A673 (cell line): ENCODE data around the gene ITPRIPL2. TPM values are rescaled to one million over a fixed set of nuclear protein-coding genes. Genes with fewer than 3 reads are reported as not detected.

Experiments used
- BruUV-seq: library from RNA; stranded (reverse); fragments of 400-500 nt; replicated peaks from 2 replicates; lab custom pipeline; 2021; lab: Mats Ljungman, UMichigan
- CTCF ChIA-PET: fragments of 300-600 bp; sonication (Branson Sonifier 250); formaldehyde crosslinking; loops from one replicate; lab custom pipeline; 2022; ENCODE audit warnings: antibody characterized with exemption; lab: Charles Lee
- POLR2A ChIA-PET: fragments of 300-600 bp; sonication (Branson Sonifier 250); formaldehyde crosslinking; loops from one replicate; lab custom pipeline; 2022; ENCODE audit warnings: antibody characterized with exemption; ENCODE audit not compliant: low non-redundant PET; lab: Charles Lee
- DNase-seq: peaks from one replicate; pipeline ENCODE4 v3.0.0-alpha.2; 2015; ENCODE audit warnings: low spot score
- H3K27ac ChIP-seq: fragments of 200-600 bp; sonication (generic); 2 replicates; pipeline ENCODE4 v1.5.1; 2016; ENCODE audit warnings: mixed run types, low read depth, mild to moderate bottlenecking, mixed read lengths, antibody characterized with exemption, low read length; ENCODE audit not compliant: poor library complexity, severe bottlenecking
- H3K27me3 ChIP-seq: fragments of 200-600 bp; sonication (generic); replicated peaks from 2 replicates; pipeline ENCODE4 v1.6.1; 2017; ENCODE audit warnings: mixed run types, low read depth, mild to moderate bottlenecking, mixed read lengths, antibody characterized with exemption, low read length; ENCODE audit not compliant: insufficient read depth, poor library complexity
- H3K36me3 ChIP-seq: fragments of 200-600 bp; sonication (generic); 2 replicates; pipeline ENCODE4 v1.6.1; 2016; ENCODE audit warnings: mixed run types, mild to moderate bottlenecking, mixed read lengths, antibody characterized with exemption, low read length; ENCODE audit not compliant: insufficient read depth, poor library complexity, severe bottlenecking
- H3K4me1 ChIP-seq: fragments of 200-600 bp; sonication (generic); 2 replicates; pipeline ENCODE4 v1.6.1; 2017; ENCODE audit warnings: mixed run types, mild to moderate bottlenecking, mixed read lengths, antibody characterized with exemption, low read length; ENCODE audit not compliant: insufficient read depth, poor library complexity, severe bottlenecking
- H3K4me3 ChIP-seq: fragments of 200-600 bp; sonication (generic); 2 replicates; pipeline ENCODE4 v1.5.1; 2016; ENCODE audit warnings: low read depth, mixed run types, mild to moderate bottlenecking, mixed read lengths, low read length; ENCODE audit not compliant: poor library complexity, severe bottlenecking
- H3K9me3 ChIP-seq: fragments of 200-600 bp; sonication (generic); 2 replicates; pipeline ENCODE4 v1.6.1; 2016; ENCODE audit warnings: mixed run types, low read depth, mild to moderate bottlenecking, mixed read lengths, antibody characterized with exemption, low read length; ENCODE audit not compliant: poor library complexity, severe bottlenecking
- EZH2 ChIP-seq: fragments of 200-600 bp; sonication (generic); IDR thresholded peaks from 2 replicates; pipeline ENCODE4 v1.6.1; 2017; ENCODE audit warnings: borderline replicate concordance, low read depth, mild to moderate bottlenecking, mixed read lengths, antibody characterized with exemption, low read length; ENCODE audit not compliant: poor library complexity, severe bottlenecking
- intact Hi-C: fragments of 100-400 bp; cut with micrococcal nuclease; formaldehyde crosslinking; loops from one replicate; pipeline ENCODE4 v1.10.0; 2022; ENCODE audit not compliant: unreplicated experiment
- total RNA-seq: library from RNA; stranded (reverse); gene quantifications from 2 replicates; pipeline ENCODE4 v1.2.3, GENCODE V29; 2021
- TF ChIP-seq, protein P1 (sequence below): fragments of 300-800, 200-600 bp; sonication (generic); conservative IDR thresholded peaks from 2 replicates; pipeline ENCODE4 v1.5.1; 2017; ENCODE audit warnings: low read depth, mild to moderate bottlenecking, antibody characterized with exemption, low read length, moderate library complexity, mixed read lengths

ITPRIPL2 gene
- total RNA-seq, 1 experiment from 2014 or later: 20.2 TPM

DNA sequence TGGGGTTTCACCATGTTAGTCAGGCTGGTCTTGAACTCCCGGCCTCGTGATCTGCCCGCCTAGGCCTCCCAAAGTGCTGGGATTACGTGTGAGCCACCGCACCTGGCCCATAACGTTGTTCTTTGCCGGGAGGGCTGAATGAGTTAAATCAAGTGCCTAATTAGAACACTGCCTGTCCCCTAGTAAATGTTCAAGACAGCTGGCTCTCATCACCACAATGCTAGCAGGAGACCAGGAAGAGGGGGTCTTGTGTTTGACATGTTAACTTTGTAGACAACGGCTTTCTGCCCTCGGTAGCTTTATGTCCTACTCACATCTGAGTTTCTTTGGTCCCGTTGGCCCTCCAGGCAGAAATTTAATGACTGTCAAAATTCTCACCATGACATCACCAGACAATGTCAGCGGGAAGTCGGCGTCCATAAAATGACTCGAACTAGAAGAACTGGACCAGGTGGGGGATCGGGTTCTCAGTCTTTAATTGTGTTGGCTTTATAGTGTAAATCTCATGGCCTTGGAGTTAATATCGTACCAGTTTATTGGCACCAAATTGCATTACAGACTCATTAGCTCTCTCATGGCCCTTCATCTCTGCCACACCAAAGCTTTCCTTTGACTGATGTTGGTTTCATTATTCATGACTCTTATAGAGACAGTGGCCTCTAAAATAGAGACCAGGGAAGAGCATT lies 11.4 kb upstream of the ITPRIPL2 start:
- Histone ChIP-seq H3K9me3 (no peaks in the 10 kb centered on the region), H3K27ac (no peak overlapping the region), H3K4me3 (no peak overlapping the region), H3K36me3 (no peaks in the 10 kb centered on the region), H3K4me1 (no peaks in the 10 kb centered on the region), H3K27me3 (no peaks in the 10 kb centered on the region)
- DNase-seq: no peak
- no TSS peak for BruUV-seq
- no peak for TF ChIP-seq EZH2
- TF ChIP-seq, protein P1, sequence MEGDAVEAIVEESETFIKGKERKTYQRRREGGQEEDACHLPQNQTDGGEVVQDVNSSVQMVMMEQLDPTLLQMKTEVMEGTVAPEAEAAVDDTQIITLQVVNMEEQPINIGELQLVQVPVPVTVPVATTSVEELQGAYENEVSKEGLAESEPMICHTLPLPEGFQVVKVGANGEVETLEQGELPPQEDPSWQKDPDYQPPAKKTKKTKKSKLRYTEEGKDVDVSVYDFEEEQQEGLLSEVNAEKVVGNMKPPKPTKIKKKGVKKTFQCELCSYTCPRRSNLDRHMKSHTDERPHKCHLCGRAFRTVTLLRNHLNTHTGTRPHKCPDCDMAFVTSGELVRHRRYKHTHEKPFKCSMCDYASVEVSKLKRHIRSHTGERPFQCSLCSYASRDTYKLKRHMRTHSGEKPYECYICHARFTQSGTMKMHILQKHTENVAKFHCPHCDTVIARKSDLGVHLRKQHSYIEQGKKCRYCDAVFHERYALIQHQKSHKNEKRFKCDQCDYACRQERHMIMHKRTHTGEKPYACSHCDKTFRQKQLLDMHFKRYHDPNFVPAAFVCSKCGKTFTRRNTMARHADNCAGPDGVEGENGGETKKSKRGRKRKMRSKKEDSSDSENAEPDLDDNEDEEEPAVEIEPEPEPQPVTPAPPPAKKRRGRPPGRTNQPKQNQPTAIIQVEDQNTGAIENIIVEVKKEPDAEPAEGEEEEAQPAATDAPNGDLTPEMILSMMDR: no peak
- POLR2A ChIA-PET: no interaction called here
- intact Hi-C loops: no loop called here
- CTCF ChIA-PET: interaction anchor here (0.7 kb wide), 1 partner anchor 17 kb away, joined by 3 read pairs; no protein-coding TSS in a partner anchor

DNA sequence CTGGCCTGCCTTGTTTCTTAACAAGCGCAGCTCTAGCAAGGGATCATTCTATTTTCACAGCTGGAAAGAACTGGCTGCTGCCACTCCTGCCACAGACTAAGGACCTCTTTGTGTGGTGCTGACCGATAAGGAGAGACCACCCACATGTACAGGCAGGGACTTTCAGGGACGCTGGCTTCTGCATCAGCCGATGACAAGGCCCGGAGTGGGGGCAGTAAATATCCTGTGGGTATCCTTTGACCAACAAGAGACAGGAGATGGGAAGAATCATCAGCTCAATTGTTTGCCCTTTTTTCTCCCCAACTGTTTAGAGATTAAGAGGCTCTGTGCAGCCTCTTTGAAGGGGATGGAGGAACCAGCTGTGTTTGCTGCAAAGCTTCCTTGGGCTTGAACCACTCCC lies 9.2 kb upstream of the ITPRIPL2 start:
- no TSS peak for BruUV-seq
- intact Hi-C loops: no loop called here
- POLR2A ChIA-PET: no interaction called here
- Histone ChIP-seq H3K4me1 (no peaks in the 10 kb centered on the region), H3K36me3 (no peaks in the 10 kb centered on the region), H3K4me3 (no peak overlapping the region), H3K27me3 (no peaks in the 10 kb centered on the region), H3K9me3 (no peaks in the 10 kb centered on the region), H3K27ac (no peak overlapping the region)
- no peak for DNase-seq
- CTCF ChIA-PET: no interaction called here
- no peak for TF ChIP-seq EZH2
- TF ChIP-seq, protein P1: no peak

DNA sequence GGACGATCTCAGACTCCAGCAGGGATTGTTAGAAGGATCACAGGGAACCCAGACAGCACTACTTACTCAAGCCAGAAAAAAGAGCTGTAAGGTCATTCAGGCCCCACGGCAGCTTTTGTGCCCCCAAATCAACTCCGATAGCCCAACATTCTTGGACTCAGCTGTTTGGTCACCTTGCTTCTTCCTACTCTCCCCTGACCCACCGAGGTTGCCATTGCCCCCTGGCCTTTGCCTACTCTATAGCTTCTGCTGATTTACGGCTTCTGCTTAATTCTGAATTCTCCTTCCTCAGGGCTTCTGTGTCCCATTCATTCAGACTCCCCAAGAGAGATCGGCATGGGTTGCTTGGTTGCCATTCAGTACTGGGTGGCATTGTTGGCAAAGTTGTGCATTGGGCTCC lies 8.6 kb upstream of the ITPRIPL2 start:
- CTCF ChIA-PET: no interaction called here

More for the DNA sequence above, 8.6 kb upstream of the ITPRIPL2 start:
- intact Hi-C loops: no loop called here
- Histone ChIP-seq H3K9me3 (no peaks in the 10 kb centered on the region), H3K36me3 (no peaks in the 10 kb centered on the region), H3K27me3 (no peaks in the 10 kb centered on the region), H3K27ac (no peak overlapping the region), H3K4me1 (no peaks in the 10 kb centered on the region), H3K4me3 (no peak overlapping the region)
- POLR2A ChIA-PET: no interaction called here
- TF ChIP-seq EZH2: no peak
- TF ChIP-seq, protein P1: no peak
- no peak for DNase-seq
- no TSS peak for BruUV-seq
